ENCODE measurements around the gene ASB12.

Gene ASB12

GRCh38 chrX:64186974-64187761, 43.2 kb downstream of the ASB12 start:
- no peak for DNase-seq (ENCODE audit: low spot score)

GRCh38 chrX:64184396-64184795, 46.0 kb downstream of the ASB12 start:
- DNase-seq (ENCODE audit: low spot score): no peak

DNA sequence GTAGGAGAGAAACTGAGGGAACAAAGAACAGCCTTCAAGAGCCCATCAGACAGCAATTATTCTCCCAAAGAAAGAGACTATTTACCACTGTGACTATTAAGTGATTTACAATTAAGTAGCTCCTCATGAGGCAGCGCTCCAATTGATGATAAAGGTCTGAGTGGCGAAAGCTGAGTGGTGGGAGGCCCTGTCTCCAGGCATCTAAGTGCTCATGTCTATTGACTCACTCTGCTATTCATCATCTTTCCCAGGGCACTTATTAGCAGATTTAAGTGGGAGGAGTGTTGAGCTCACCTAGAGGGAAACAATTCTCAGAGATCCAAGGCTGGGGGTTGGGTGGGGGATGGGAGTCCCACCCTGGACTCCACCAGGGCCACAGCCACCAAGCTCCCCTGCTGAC, 48.2 kb downstream of the ASB12 start:
- no peak for DNase-seq (ENCODE audit: low spot score)

DNA sequence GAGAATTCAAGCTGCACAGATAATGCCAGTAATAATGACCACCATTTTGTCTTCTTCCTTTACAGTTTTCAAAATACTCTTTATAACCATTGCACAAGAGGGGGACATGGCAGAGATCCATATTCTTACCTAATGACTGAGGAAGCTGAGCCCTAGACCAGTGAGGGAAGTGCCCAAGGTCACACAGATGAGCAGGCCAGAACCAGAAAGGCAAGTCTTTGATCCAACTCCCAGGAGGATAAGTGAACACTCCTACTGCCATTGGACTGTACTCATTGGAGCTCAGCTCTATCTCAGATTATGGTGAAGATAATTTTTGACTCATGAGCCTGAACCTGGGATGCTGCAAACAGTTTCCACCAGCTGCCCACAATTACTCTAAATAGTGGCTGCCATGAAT, 53.5 kb downstream of the ASB12 start:
- no peak for DNase-seq (ENCODE audit: low spot score)

Small RNA genes within 50 kb of the gene (small RNA-seq; reads per million reads assigned to genes)
- 0 reads per million in 2 experiments for gene RN7SL799P
